Ovary (tissue), 3 donors: ENCODE results near the gene BACH2.

Source experiments
- CTCF ChIP-seq, 3 donors: fragments of 450-650 bp in 2 of 3; fragments of 200-600 bp in 1 of 3; IDR thresholded peaks; one replicate each; pipeline versions ENCODE4 v1.5.1 to v1.8.0; 2016 to 2022; ENCODE audit warnings: antibody characterized with exemption in 3 of 3, mild to moderate bottlenecking in 1 of 3
- POLR2A ChIP-seq: fragments of 450-650 bp; IDR thresholded peaks from one replicate; pipeline ENCODE4 v1.6.1; 2017; ENCODE audit warnings: antibody characterized with exemption, mild to moderate bottlenecking, moderate library complexity
- donor health status: DM: no; HTN: no; CAD: no.

GRCh38 chr6:89932245-89932802, 364.3 kb downstream of the BACH2 start:
- TF ChIP-seq CTCF (IDR thresholded peaks at IDR 0.05) (no peak), POLR2A (no peak)
